ENCODE measurements around the gene DACH1. TPM values are rescaled to one million over a fixed set of nuclear protein-coding genes. Genes with fewer than 3 reads are reported as not detected.

The DACH1 gene
- total and polyA plus RNA-seq, 12 donors = 1.2 to 5.2 (median 2.6) TPM

GRCh38 chr13:71871844-71872243 is 4.8 kb upstream of the DACH1 start:
- Histone ChIP-seq H3K4me3 (no peak overlapping the region), H3K36me3 (no peaks in the 10 kb centered on the region), H3K27me3 (peaks cover 0 to 27% (median 0%) of the 10 kb centered on the region in 7 donors), H3K9me3 (no peaks in the 10 kb centered on the region), H3K4me1 (peaks cover 0 to 9% (median 0%) of the 10 kb centered on the region in 9 donors), H3K27ac (no peak overlapping the region)
- 83 to 91% methylated on average over 1 of the region's 1 CpG for WGBS, 2 donors
- intact Hi-C loops (cut with DNase I) = loop anchor here in 5 of 10 donors (10.0 kb wide), 6 partner anchors 347 to 907 kb away; no protein-coding TSS in a partner anchor
- TF ChIP-seq, protein P1, sequence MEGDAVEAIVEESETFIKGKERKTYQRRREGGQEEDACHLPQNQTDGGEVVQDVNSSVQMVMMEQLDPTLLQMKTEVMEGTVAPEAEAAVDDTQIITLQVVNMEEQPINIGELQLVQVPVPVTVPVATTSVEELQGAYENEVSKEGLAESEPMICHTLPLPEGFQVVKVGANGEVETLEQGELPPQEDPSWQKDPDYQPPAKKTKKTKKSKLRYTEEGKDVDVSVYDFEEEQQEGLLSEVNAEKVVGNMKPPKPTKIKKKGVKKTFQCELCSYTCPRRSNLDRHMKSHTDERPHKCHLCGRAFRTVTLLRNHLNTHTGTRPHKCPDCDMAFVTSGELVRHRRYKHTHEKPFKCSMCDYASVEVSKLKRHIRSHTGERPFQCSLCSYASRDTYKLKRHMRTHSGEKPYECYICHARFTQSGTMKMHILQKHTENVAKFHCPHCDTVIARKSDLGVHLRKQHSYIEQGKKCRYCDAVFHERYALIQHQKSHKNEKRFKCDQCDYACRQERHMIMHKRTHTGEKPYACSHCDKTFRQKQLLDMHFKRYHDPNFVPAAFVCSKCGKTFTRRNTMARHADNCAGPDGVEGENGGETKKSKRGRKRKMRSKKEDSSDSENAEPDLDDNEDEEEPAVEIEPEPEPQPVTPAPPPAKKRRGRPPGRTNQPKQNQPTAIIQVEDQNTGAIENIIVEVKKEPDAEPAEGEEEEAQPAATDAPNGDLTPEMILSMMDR (IDR thresholded peaks at IDR 0.05) = no peak
- ATAC-seq = no peak
- DNase-seq = no peak

DNA sequence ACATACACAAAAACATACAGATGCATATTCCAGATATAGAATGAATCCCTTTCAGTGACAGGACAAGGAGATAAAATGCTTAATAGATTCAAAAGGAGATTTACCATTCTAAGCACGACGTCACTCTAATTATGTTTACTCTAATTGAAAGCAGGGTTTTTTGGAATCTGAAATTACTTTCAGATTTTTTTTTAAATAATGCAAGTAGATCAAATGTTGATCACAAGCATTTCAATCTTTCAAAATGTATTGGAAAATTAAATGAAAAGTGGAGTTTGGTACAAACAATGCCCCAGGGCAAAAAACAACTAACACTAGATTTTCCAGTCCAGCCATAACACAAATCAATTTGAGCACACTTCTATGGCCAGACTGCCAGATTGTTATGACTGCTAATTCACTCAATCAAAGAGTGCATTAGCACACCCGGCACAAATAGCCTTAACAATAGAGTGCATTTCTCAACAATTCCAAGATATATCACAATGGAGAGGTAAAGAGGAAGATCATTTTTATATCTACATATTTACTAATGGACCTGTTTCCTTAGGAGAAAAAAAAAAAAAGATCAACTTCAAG is 4.3 kb upstream of the DACH1 start:
- no peak overlapping the region for H3K27ac ChIP-seq
- no peaks in the 10 kb centered on the region for H3K9me3 ChIP-seq
- H3K4me3 ChIP-seq = no peak overlapping the region
- WGBS, 2 donors = 83 to 86% methylated on average over 3 of the region's 3 CpGs
- peaks cover 0 to 9% (median 0%) of the 10 kb centered on the region in 9 donors for H3K4me1 ChIP-seq
- ATAC-seq (no peak), DNase-seq (no peak)
- H3K27me3 ChIP-seq = peaks cover 0 to 27% (median 0%) of the 10 kb centered on the region in 7 donors
- no peaks in the 10 kb centered on the region for H3K36me3 ChIP-seq
- intact Hi-C loops (cut with DNase I) = loop anchor here in 5 of 10 donors (10.0 kb wide), 6 partner anchors 346 to 906 kb away; no protein-coding TSS in a partner anchor
- TF ChIP-seq, protein P1 (IDR thresholded peaks at IDR 0.05) = no peak

DNA sequence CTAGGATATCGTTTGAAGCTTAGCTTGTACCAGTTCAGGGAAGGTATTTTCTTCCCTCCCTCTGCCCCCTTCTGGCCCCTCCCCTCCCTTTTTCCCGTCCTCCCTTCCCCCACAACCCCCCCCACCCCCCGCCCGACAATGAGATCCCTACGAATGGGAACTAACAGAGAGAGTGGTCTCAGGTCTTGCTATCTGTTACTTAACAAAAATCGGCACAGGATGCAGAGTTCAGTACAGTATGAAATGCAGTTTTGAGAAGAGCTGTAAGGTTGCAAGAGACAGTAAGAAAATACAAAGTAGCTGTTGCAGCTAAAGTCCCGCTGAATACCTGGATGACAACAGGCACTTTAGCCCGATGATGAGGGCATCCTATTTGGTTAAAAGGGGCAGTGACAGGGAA is 3.1 kb upstream of the DACH1 start:
- no peaks in the 10 kb centered on the region for H3K9me3 ChIP-seq
- no peak overlapping the region for H3K4me3 ChIP-seq
- DNase-seq (no peak), ATAC-seq (no peak)
- intact Hi-C loops (cut with DNase I) = loop anchor here in 5 of 10 donors (10.0 kb wide), 6 partner anchors 345 to 905 kb away; no protein-coding TSS in a partner anchor
- no peak overlapping the region for H3K27ac ChIP-seq
- TF ChIP-seq, protein P1 (IDR thresholded peaks at IDR 0.05) = no peak
- H3K4me1 ChIP-seq = peaks cover 0 to 14% (median 9%) of the 10 kb centered on the region in 9 donors
- no peaks in the 10 kb centered on the region for H3K36me3 ChIP-seq
- peaks cover 0 to 38% (median 11%) of the 10 kb centered on the region in 7 donors for H3K27me3 ChIP-seq
- 37 to 44% methylated on average over 8 of the region's 8 CpGs for WGBS, 2 donors

DNA sequence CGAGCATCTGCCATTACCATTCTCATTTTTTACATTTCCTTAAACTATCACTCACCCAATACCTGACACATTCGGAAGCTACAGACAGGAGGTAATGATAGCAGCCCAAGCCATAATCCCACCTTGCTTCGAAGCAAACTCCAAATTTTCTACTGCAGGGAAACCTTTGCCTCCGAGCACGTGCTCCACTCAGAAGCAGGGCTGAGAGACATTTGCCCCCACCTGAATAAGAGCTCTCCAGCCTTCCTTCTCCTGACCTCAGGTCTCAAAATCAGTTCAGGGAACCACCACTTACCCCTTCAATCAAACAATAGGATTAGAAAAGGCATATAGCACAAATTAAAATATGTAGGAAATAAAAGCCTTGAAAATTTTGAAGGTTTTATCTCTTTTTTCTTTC is 2.3 kb upstream of the DACH1 start:
- H3K27ac ChIP-seq = no peak overlapping the region
- no peaks in the 10 kb centered on the region for H3K36me3 ChIP-seq
- ATAC-seq = no peak
- TF ChIP-seq, protein P1 (IDR thresholded peaks at IDR 0.05) = no peak
- H3K9me3 ChIP-seq = no peaks in the 10 kb centered on the region
- H3K27me3 ChIP-seq = peaks cover 0 to 46% (median 15%) of the 10 kb centered on the region in 7 donors
- DNase-seq = no peak
- H3K4me1 ChIP-seq = peaks cover 0 to 18% (median 11%) of the 10 kb centered on the region in 9 donors
- intact Hi-C loops (cut with DNase I) = loop anchor here in 2 of 10 donors (5.0 to 10.0 kb wide), 7 partner anchors 94 to 622 kb away; no protein-coding TSS in a partner anchor
- no peak overlapping the region for H3K4me3 ChIP-seq
- 93 to 95% methylated on average over 5 of the region's 5 CpGs for WGBS, 2 donors

Data from heart right ventricle (tissue), 16 donors.